Activated CD8-positive, alpha-beta T cell treated with anti-CD3 and anti-CD28 coated beads for 36 hours (primary cell): Measurements from ENCODE around the gene MMEL1. TPM values are rescaled to one million over a fixed set of nuclear protein-coding genes. Genes with fewer than 3 reads are reported as not detected.

ENCODE experiments used
- ATAC-seq: fragments of 200-7000 bp; cut with Tn5 transposase; one replicate; pipeline ENCODE4 v1.10.0; 2021; ENCODE audit warnings: mild to moderate bottlenecking, moderate library complexity
- CTCF ChIA-PET: fragments of 350-600 bp; sonication (Branson Sonifier 250); formaldehyde crosslinking; loops from one replicate; lab custom pipeline; 2021; ENCODE audit warnings: antibody characterized with exemption; lab: Charles Lee
- POLR2A ChIA-PET: fragments of 350-600 bp; sonication (Branson Sonifier 250); formaldehyde crosslinking; loops from one replicate; lab custom pipeline; 2021; ENCODE audit warnings: antibody characterized with exemption; lab: Charles Lee
- DNase-seq: peaks from one replicate; pipeline ENCODE4 v3.0.0-alpha.2; 2020
- H3K27ac Mint-ChIP-seq: one replicate; pipeline ENCODE4 v1.8.0; 2021; ENCODE audit warnings: mild to moderate bottlenecking, mixed read lengths
- H3K27me3 Mint-ChIP-seq: one replicate; pipeline ENCODE4 v1.8.0; 2021; ENCODE audit warnings: mixed read lengths
- H3K36me3 Mint-ChIP-seq: one replicate; pipeline ENCODE4 v1.8.0; 2021; ENCODE audit warnings: low read depth, mixed read lengths
- H3K4me1 Mint-ChIP-seq: one replicate; pipeline ENCODE4 v1.8.0; 2021; ENCODE audit warnings: low read depth, mixed read lengths
- H3K4me3 Mint-ChIP-seq: one replicate; pipeline ENCODE4 v1.8.0; 2021; ENCODE audit warnings: mild to moderate bottlenecking, moderate library complexity, mixed read lengths
- H3K9me3 Mint-ChIP-seq: one replicate; pipeline ENCODE4 v1.8.0; 2021; ENCODE audit warnings: mixed read lengths
- CTCF ChIP-seq: fragments of 200-600 bp; IDR thresholded peaks from one replicate; pipeline ENCODE4 v1.8.0; 2022; ENCODE audit warnings: antibody characterized with exemption, mild to moderate bottlenecking
- intact Hi-C: fragments of 100-400 bp; cut with micrococcal nuclease; formaldehyde crosslinking; loops from one replicate; pipeline ENCODE4 v1.10.0; 2022
- total RNA-seq, 2 experiments: library from RNA; stranded (reverse); gene quantifications; one replicate each; pipeline ENCODE4 v1.2.3, GENCODE V29; 2021

Gene MMEL1
- total RNA-seq, 2 experiments from 2014 or later: 1.8 to 3.1 TPM

GRCh38 chr1:2631136-2632050 is 1.4 kb downstream of the MMEL1 start:
- Mint-ChIP-seq H3K9me3 (peaks cover 9% of the 10 kb centered on the region), H3K4me1 (no peaks in the 10 kb centered on the region), H3K36me3 (no peaks in the 10 kb centered on the region), H3K27ac (no peak overlapping the region), H3K27me3 (peaks cover 32% of the 10 kb centered on the region), H3K4me3 (no peak overlapping the region)
- intact Hi-C loops: no loop called here
- no peak for TF ChIP-seq CTCF
- ATAC-seq: no peak
- POLR2A ChIA-PET: no interaction called here
- no peak for DNase-seq
- CTCF ChIA-PET: no interaction called here

GRCh38 chr1:2630498-2631135 is 2.2 kb downstream of the MMEL1 start:
- Mint-ChIP-seq H3K27me3 (peaks cover 37% of the 10 kb centered on the region), H3K4me3 (no peak overlapping the region), H3K27ac (no peak overlapping the region), H3K4me1 (no peaks in the 10 kb centered on the region), H3K9me3 (peaks cover 6% of the 10 kb centered on the region), H3K36me3 (no peaks in the 10 kb centered on the region)
- ChIA-PET CTCF (no interaction called here), POLR2A (no interaction called here)
- DNase-seq (no peak), ATAC-seq (no peak)
- intact Hi-C loops: no loop called here
- TF ChIP-seq CTCF: no peak

GRCh38 chr1:2629627-2630497 is 3.0 kb downstream of the MMEL1 start:
- ChIA-PET POLR2A (no interaction called here), CTCF (no interaction called here)
- intact Hi-C loops: no loop called here
- no peak for TF ChIP-seq CTCF
- Mint-ChIP-seq H3K9me3 (peaks cover 6% of the 10 kb centered on the region), H3K27ac (no peak overlapping the region), H3K36me3 (no peaks in the 10 kb centered on the region), H3K4me1 (no peaks in the 10 kb centered on the region), H3K27me3 (peaks cover 38% of the 10 kb centered on the region), H3K4me3 (no peak overlapping the region)
- ATAC-seq: no peak
- DNase-seq: no peak

- POLR2A ChIA-PET: no interaction called here
- intact Hi-C loops: no loop called here
These were observed 3.7 kb downstream of the MMEL1 start for GRCh38 chr1:2628933-2629626.

More at GRCh38 chr1:2628933-2629626, 3.7 kb downstream of the MMEL1 start:
- no peak for TF ChIP-seq CTCF
- CTCF ChIA-PET: no interaction called here
- Mint-ChIP-seq H3K36me3 (no peaks in the 10 kb centered on the region), H3K27me3 (peaks cover 42% of the 10 kb centered on the region), H3K4me1 (no peaks in the 10 kb centered on the region), H3K27ac (no peak overlapping the region), H3K4me3 (no peak overlapping the region), H3K9me3 (peaks cover 6% of the 10 kb centered on the region)
- ATAC-seq (peak; percentile 17), DNase-seq (no peak)
